GM23248 (cell line): ENCODE measurements around the gene NOXA1. TPM values are rescaled to one million over a fixed set of nuclear protein-coding genes. Genes with fewer than 3 reads are reported as not detected.

Experiments used
- DNase-seq: peaks from one replicate; pipeline ENCODE4 v3.0.0-alpha.2; 2015
- H2AFZ ChIP-seq: fragments of 200-600 bp; sonication (generic); 2 replicates; pipeline ENCODE4 v1.6.1; 2016; ENCODE audit warnings: antibody characterized with exemption
- H3F3A ChIP-seq: fragments of 200-600 bp; sonication (generic); 2 replicates; pipeline ENCODE4 v1.6.1; 2016; ENCODE audit warnings: mild to moderate bottlenecking, antibody characterized with exemption, mixed run types; ENCODE audit not compliant: insufficient read depth
- H3K27ac ChIP-seq: fragments of 200-600 bp; sonication (generic); 2 replicates; pipeline ENCODE4 v1.5.1; 2016; ENCODE audit warnings: mild to moderate bottlenecking
- H3K27me3 ChIP-seq: fragments of 200-600 bp; sonication (generic); replicated peaks from 2 replicates; pipeline ENCODE4 v1.6.1; 2016; ENCODE audit warnings: mild to moderate bottlenecking; ENCODE audit not compliant: insufficient read depth
- H3K36me3 ChIP-seq: fragments of 200-600 bp; sonication (generic); 2 replicates; pipeline ENCODE4 v1.6.1; 2016; ENCODE audit warnings: low read depth, mild to moderate bottlenecking
- H3K4me1 ChIP-seq: fragments of 200-600 bp; sonication (generic); 2 replicates; pipeline ENCODE4 v1.6.1; 2016; ENCODE audit warnings: mild to moderate bottlenecking; ENCODE audit not compliant: insufficient read depth
- H3K4me2 ChIP-seq: fragments of 200-600 bp; sonication (generic); one replicate; pipeline ENCODE4 v1.6.1; 2016; ENCODE audit warnings: mild to moderate bottlenecking; ENCODE audit not compliant: unreplicated experiment
- H3K4me3 ChIP-seq: fragments of 200-600 bp; sonication (generic); 2 replicates; pipeline ENCODE4 v1.5.1; 2016; ENCODE audit warnings: mild to moderate bottlenecking
- H3K79me2 ChIP-seq: fragments of 200-600 bp; sonication (generic); 2 replicates; pipeline ENCODE4 v1.6.1; 2016; ENCODE audit warnings: mild to moderate bottlenecking; ENCODE audit not compliant: insufficient read depth
- H3K9ac ChIP-seq: fragments of 200-600 bp; sonication (generic); 2 replicates; pipeline ENCODE4 v1.6.1; 2016; ENCODE audit warnings: mild to moderate bottlenecking
- H3K9me2 ChIP-seq: fragments of 200-600 bp; sonication (generic); 2 replicates; pipeline ENCODE4 v1.6.1; 2016; ENCODE audit warnings: mixed run types, mild to moderate bottlenecking, moderate library complexity; ENCODE audit not compliant: insufficient read depth
- H3K9me3 ChIP-seq: fragments of 200-600 bp; sonication (generic); one replicate; pipeline ENCODE4 v1.6.1; 2017; ENCODE audit warnings: low read depth
- H4K20me1 ChIP-seq: fragments of 200-600 bp; sonication (generic); 2 replicates; pipeline ENCODE4 v1.6.0; 2016; ENCODE audit not compliant: insufficient read depth
- EZH2 ChIP-seq: fragments of 200-600 bp; sonication (generic); IDR thresholded peaks from 2 replicates; pipeline ENCODE4 v1.6.1; 2018; ENCODE audit warnings: antibody characterized with exemption, mild to moderate bottlenecking; ENCODE audit not compliant: insufficient read depth, poor library complexity, severe bottlenecking
- EZH2phosphoT487 ChIP-seq: fragments of 200-600 bp; sonication (generic); IDR thresholded peaks from 2 replicates; pipeline ENCODE4 v1.6.1; 2018; ENCODE audit warnings: antibody characterized with exemption, moderate library complexity, mild to moderate bottlenecking, low read depth; ENCODE audit not compliant: insufficient read depth
- WGBS, 2 experiments: methylation state at CpG; one replicate each; pipeline ENCODE4 v1.1.6; 2015 to 2017; ENCODE audit warnings: low lambda C conversion rate in 2 of 2, low coverage in 1 of 2; ENCODE audit errors: missing lambda C conversion rate in 2 of 2; 5-methylcytosine and 5-hydroxymethylcytosine counted together
- in situ Hi-C: fragments of 300-500 bp; cut with MboI; formaldehyde crosslinking; loops from 2 replicates; pipeline ENCODE4 v1.15.0; 2020
- polyA plus RNA-seq: library from polyadenylated mRNA; unstranded; fragments of >200 nt; fragmentation: Nextera tagmentation; extraction: Ambion mirVana; gene quantifications from 2 replicates; pipeline ENCODE4 v1.2.1, GENCODE V29; 2016
- total RNA-seq: library from RNA; depleted of rRNA; stranded (reverse); fragments of >200 nt; shearing (Covaris generic); gene quantifications from 2 replicates; pipeline ENCODE4 v1.2.3, GENCODE V29; 2014

Gene NOXA1
- total and polyA plus RNA-seq, 2 experiments from 2014 or later, result 0.32 to 0.39 TPM

GRCh38 chr9:137410891-137411249 is 12.3 kb upstream of the NOXA1 start:
- Histone ChIP-seq H3K4me2 (no peak overlapping the region), H3K79me2 (no peaks in the 10 kb centered on the region), H3K9me2 (no peaks in the 10 kb centered on the region), H3K9me3 (no peaks in the 10 kb centered on the region), H4K20me1 (no peaks in the 10 kb centered on the region), H3K36me3 (no peaks in the 10 kb centered on the region), H3K4me3 (no peak overlapping the region), H2AFZ (no peak overlapping the region), H3K27me3 (no peaks in the 10 kb centered on the region), H3K9ac (no peak overlapping the region), H3F3A (no peaks in the 10 kb centered on the region), H3K27ac (no peak overlapping the region), H3K4me1 (peaks cover 14% of the 10 kb centered on the region)
- TF ChIP-seq EZH2 (no peak), EZH2phosphoT487 (no peak)
- in situ Hi-C loops, result loop anchor here (25.0 kb wide), 1 partner anchor 299 kb away; the partner anchor contains the start of gene DPP7
- DNase-seq, result no peak
- WGBS, 2 experiments, result 91 to 95% methylated on average over 14 to 15 of the region's 15 CpGs

- H3K4me1 ChIP-seq, result peaks cover 14% of the 10 kb centered on the region
- 78 to 85% methylated on average over 15 to 17 of the region's 17 CpGs for WGBS, 2 experiments
- no peaks in the 10 kb centered on the region for H3F3A ChIP-seq
- H3K9me3 ChIP-seq, result no peaks in the 10 kb centered on the region
- DNase-seq, result no peak
- H3K27ac ChIP-seq, result no peak overlapping the region
- no peak overlapping the region for H3K9ac ChIP-seq
- no peak overlapping the region for H3K4me2 ChIP-seq
- no peaks in the 10 kb centered on the region for H3K36me3 ChIP-seq
- H3K4me3 ChIP-seq, result no peak overlapping the region
- H3K79me2 ChIP-seq, result no peaks in the 10 kb centered on the region
- no peaks in the 10 kb centered on the region for H3K9me2 ChIP-seq
- H4K20me1 ChIP-seq, result no peaks in the 10 kb centered on the region
- in situ Hi-C loops, result loop anchor here (25.0 kb wide), 1 partner anchor 299 kb away; the partner anchor contains the start of gene DPP7
- H3K27me3 ChIP-seq, result no peaks in the 10 kb centered on the region
- TF ChIP-seq EZH2, result no peak
- no peak for TF ChIP-seq EZH2phosphoT487
- no peak overlapping the region for H2AFZ ChIP-seq
Observed at GRCh38 chr9:137411260-137411644, 11.9 kb upstream of the NOXA1 start.

- H3K4me3 ChIP-seq, result no peak overlapping the region
- H3K4me1 ChIP-seq, result peaks cover 14% of the 10 kb centered on the region
- H4K20me1 ChIP-seq, result no peaks in the 10 kb centered on the region
- no peaks in the 10 kb centered on the region for H3K9me2 ChIP-seq
- no peaks in the 10 kb centered on the region for H3K27me3 ChIP-seq
- 54 to 77% methylated on average over 13 to 30 of the region's 30 CpGs for WGBS, 2 experiments
- H3K79me2 ChIP-seq, result no peaks in the 10 kb centered on the region
- H3K27ac ChIP-seq, result no peak overlapping the region
- no peak for TF ChIP-seq EZH2phosphoT487
- peak; percentile 86 for DNase-seq
- H3K9ac ChIP-seq, result no peak overlapping the region
- in situ Hi-C loops, result loop anchor here (25.0 kb wide), 1 partner anchor 300 kb away; the partner anchor contains the start of gene DPP7
- no peak overlapping the region for H2AFZ ChIP-seq
- no peaks in the 10 kb centered on the region for H3F3A ChIP-seq
- H3K4me2 ChIP-seq, result no peak overlapping the region
- H3K9me3 ChIP-seq, result no peaks in the 10 kb centered on the region
- no peaks in the 10 kb centered on the region for H3K36me3 ChIP-seq
Observed at GRCh38 chr9:137411645-137412380, 11.4 kb upstream of the NOXA1 start.

GRCh38 chr9:137412431-137412830 is 10.8 kb upstream of the NOXA1 start:
- 78 to 85% methylated on average over 7 to 10 of the region's 10 CpGs for WGBS, 2 experiments
- Histone ChIP-seq H3K9me3 (no peaks in the 10 kb centered on the region), H4K20me1 (no peaks in the 10 kb centered on the region), H3F3A (no peaks in the 10 kb centered on the region), H3K79me2 (no peaks in the 10 kb centered on the region), H3K4me3 (no peak overlapping the region), H3K4me2 (no peak overlapping the region), H3K27ac (no peak overlapping the region), H3K36me3 (no peaks in the 10 kb centered on the region), H2AFZ (no peak overlapping the region), H3K9me2 (no peaks in the 10 kb centered on the region), H3K9ac (no peak overlapping the region), H3K27me3 (no peaks in the 10 kb centered on the region), H3K4me1 (peaks cover 11% of the 10 kb centered on the region)
- peak; percentile 48 for DNase-seq
- no peak for TF ChIP-seq EZH2phosphoT487
- no peak for TF ChIP-seq EZH2
- in situ Hi-C loops, result loop anchor here (25.0 kb wide), 1 partner anchor 300 kb away; the partner anchor contains the start of gene DPP7
